T-helper 9 cell (primary cell): ENCODE data around the gene NR4A2.

Experiments
- DNase-seq: peaks from one replicate; pipeline ENCODE4 v3.0.0-alpha.2; 2020

Gene NR4A2

DNA sequence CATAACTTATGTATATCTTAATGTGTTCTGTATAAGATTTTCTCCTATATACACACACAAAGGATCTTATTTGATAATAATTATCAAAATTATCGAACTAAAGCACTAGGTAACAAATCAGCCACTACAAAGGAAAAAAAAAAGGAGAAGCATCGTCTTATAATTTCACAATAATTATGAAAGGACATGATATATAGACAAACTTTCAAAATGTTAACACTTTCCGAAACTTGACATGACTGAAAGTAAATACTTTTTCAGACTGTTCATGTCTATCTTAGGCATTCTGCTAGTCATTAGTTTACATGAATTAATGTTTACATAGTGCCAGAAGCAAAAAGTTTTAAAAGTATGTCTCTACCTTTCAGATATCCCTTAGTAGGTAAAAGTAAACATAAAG lies 7.3 kb upstream of the NR4A2 start:
- no peak for DNase-seq

GRCh38 chr2:156339110-156339847 lies 6.8 kb upstream of the NR4A2 start:
- DNase-seq, result no peak

- DNase-seq, result no peak
Measured at GRCh38 chr2:156338578-156338977, 6.1 kb upstream of the NR4A2 start.

- DNase-seq, result peak; percentile 83
Measured at GRCh38 chr2:156334496-156335478, 2.3 kb upstream of the NR4A2 start.

GRCh38 chr2:156333951-156334495 lies 1.5 kb upstream of the NR4A2 start:
- peak; percentile 65 for DNase-seq

GRCh38 chr2:156333274-156333950 lies 891 bp upstream of the NR4A2 start:
- no peak for DNase-seq

GRCh38 chr2:156332284-156332533 lies 312 bp downstream of the NR4A2 start:
- DNase-seq, result no peak

DNA sequence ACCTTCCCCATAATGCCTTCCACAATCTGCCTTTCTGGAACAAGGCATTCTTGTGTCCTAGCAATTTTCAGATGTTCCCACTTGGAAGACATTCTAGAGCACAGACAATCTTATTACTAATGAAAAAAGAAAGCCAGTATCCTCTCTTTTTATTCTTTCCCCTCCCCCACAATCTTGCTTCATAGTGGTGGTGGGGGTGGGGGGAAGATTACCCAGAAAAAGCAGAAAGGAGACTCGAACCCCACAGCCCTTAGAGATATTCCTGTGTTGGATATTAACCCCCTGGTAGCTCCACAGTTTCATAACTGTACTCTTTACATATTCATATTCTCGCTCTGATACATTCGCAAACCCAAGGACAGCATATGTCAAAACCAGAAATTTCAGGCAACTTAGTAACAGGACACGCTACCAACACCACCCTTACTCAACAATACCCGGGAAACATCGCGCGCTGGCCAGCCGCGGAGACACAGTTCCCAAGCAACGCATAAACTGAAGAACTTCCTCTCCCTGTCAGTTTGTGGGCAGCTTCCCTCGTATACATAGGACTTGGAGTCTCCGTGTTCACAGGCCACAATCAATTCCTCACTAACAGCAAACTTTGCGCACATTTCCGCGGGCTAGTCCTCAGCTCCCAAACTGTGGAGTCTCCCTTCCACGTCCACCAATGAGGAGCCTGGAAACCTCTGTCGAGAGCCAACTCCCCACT lies 793 bp downstream of the NR4A2 start:
- DNase-seq, result no peak

DNA sequence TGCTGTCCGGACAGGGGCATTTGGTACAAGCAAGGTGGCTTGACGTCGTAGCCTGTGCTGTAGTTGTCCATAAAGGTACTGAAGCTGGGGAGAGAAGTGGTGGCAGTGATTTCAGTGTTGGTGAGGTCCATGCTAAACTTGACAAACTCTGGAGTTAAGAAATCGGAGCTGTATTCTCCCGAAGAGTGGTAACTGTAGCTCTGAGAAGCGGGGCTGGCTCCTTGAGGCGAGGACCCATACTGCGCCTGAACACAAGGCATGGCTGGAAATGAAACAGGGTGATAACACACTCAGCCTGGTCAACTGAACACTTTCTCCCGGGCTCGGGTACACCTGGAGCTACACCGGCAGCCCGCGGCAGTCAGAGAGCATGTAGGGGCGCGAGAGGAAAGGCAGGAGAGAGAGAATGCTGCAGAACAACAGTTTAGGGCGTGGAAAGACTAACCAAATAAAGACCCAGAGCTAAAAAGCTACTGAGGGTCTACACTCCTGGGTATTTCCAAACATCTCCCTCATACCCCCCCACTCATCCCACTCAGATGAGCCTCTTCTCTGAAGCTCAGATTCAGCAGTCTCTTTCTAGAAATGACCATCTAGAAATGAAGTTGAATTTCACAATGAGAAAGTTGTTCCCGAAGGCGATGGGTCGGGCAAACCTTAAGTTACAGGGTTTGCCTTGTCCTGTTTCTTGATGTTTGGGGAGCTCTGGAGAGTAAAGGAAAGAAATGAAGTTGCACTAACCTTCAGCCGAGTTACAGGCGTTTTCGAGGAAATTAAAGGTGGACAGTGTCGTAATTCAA lies 2.4 kb downstream of the NR4A2 start:
- no peak for DNase-seq

DNA sequence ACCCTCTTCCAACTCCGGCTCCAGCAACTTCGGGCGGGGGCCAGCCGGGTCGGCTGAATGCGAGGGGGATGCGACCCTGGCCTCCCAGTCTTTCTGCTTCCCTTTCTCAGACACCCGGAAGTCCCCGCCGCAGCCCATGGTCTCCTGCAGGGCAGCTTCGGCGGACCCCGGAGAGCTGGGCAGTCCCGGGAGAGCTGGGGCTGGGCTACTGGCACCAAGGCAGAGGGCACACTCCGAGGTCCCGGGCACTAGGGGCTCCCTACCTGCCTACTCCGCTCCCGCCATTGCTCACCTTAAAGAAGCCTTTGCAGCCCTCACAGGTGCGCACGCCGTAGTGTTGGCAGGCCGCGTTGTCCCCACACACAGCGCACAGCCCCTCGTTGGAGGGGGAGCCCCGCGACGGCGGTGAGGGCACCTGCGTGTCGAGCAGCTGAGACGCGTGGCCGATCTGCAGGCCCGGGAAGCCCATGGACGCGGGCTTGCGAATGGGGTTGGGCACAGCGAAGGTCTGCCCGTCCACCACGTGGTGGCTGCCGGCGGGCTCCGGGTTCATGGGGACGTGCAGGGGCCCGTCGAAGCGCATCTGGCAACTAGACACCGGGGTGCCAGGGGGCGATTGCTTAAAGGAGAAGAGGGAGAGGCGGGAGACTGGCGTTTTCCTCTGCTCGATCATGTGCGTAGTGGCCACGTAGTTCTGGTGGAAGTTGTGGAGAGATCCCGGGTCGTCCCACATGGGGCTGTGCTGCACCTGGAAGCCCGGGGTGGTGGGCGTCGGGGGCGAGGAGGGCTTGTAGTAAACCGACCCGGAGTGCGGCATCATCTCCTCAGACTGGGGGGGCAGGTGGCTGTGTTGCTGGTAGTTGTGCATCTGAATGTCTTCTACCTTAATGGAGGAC lies 3.2 kb downstream of the NR4A2 start:
- no peak for DNase-seq

DNA sequence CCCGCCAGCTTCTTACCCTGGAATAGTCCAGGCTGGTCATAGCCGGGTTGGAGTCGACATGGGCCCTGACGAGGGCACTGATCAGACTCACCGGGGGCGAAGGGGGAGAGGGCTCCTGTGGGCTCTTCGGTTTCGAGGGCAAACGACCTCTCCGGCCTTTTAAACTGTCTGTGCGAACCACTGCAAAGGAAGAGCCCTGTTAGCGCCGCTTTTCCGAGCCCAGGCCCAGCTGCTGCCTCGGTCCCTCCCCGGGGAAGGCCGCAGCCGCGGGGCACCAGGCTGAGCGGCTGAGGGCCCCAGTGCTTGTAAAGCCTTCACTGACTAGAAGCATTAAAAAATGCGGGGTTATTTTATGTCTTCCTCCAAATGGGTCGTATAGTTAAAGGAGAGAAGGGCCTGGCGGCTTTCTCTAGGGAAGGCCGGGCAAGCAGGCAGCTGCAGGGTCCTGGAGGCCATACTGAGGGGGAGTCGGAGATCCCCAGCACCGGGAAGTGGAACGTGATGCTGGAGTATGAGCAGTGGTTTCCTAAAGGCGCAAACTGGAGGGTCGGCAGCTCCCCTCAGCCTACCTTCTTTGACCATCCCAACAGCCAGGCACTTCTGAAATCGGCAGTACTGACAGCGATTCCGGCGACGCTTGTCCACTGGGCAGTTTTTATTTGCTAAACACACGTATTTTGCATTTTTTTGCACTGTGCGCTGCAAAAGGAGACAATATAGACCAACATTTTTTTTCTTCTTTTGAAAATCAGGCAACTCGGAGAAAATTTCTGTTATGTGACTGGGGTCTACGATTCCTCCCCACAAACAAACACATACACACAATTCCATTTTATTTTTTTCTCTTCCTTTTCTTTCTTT lies 4.5 kb downstream of the NR4A2 start:
- no peak for DNase-seq

- no peak for DNase-seq
Measured at GRCh38 chr2:156326526-156327095, 5.9 kb downstream of the NR4A2 start.

DNA sequence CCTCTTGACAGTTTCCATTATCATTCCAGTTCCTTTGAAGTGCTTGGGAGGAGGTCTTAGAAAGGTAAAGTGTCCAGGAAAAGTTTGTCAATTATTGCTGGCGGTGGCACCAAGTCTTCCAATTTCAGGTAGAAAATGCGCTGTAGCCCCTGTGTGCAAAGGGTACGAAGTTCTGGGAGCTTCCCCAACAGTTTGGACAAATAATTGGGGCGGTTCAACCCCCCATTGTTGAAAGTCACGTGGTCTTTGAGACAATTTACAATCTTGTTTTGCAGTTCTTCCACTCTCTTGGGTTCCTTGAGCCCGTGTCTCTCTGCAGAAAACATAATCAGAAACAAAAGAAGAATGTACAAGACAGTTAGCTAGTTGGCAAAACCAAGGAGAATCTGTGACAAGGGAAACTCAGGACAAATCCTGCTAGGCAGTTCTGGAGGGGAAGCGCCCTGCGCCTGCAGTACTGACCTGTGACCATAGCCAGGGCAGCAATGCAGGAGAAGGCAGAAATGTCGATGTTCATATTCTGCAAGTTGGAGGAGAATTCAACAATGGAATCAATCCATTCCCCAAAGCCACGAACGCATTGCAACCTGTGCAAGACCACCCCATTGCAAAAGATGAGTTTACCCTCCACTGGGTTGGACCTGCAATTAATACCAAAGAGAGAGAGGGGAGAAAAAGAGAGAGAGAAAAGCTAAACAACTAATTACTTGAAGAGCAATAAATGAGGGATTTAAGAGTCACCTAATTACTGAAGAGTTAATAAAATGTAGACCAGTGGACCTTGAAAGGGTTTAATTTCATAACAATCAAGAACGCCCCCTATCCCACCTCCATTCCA lies 6.6 kb downstream of the NR4A2 start:
- no peak for DNase-seq

DNA sequence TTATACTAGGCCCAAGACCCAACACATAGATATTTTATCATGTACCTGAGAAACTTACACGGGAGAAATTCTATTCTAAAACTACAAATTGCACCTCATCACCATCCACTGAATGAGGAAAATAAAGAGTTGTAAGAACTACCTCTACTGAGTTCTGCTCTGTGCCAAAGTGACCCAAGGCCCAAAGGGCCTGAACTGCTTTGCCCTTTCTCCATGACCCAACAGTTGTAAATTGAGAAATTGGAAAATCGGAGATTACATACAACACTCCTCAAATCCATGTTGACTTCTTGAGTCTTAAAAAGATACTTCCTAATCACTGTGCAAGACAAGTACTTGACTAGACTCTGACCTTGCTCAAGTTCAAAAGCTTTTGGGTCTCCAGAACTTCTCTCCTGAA lies 8.8 kb downstream of the NR4A2 start:
- DNase-seq, result no peak

GRCh38 chr2:156322686-156323231 lies 9.8 kb downstream of the NR4A2 start:
- no peak for DNase-seq

- DNase-seq, result no peak
Measured at GRCh38 chr2:156322051-156322685, 10.4 kb downstream of the NR4A2 start.

DNA sequence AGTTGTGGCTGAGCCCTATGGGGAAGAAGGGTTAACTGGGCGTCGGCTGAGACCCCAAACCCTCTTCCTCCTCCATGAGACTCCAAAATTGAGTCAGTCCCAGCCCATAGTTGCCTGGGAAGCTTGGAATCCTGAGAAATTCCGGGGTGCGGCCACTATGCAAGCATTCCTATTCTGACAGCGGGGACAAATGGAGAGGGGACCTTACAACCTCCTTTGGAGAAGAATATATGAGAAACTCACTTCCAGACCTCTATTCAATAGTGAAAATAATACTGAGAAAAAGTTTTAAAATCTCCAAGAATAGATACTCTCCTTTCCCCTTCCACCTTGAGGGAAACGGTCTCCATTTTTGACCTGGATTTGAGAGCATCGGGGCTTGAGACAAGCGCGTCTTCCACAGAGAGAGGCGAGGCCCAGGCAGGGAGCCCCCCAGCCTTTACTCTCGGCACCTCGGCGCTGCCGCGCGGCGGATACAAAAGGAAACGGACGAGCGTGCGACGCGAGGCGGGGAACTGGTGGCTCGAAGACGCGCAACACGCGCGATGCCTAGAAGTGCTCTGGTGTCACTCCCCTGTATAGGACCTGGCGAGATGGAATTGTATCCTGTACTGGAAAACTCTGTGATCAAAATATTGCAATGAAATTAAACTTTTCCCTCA lies 11.1 kb downstream of the NR4A2 start:
- DNase-seq, result no peak
